Activated CD4-positive, alpha-beta T cell treated with anti-CD3 and anti-CD28 coated beads, Interleukin-2, Interleukin-6, amounts not matched to agents 100 ng/mL and 50 ng/mL, durations not matched to agents 16 hours and 8 hours (primary cell): ENCODE results near the gene LARP4B.

Experiments
- DNase-seq: peaks from one replicate; pipeline ENCODE4 v3.0.0-alpha.2; 2020

Gene LARP4B

DNA sequence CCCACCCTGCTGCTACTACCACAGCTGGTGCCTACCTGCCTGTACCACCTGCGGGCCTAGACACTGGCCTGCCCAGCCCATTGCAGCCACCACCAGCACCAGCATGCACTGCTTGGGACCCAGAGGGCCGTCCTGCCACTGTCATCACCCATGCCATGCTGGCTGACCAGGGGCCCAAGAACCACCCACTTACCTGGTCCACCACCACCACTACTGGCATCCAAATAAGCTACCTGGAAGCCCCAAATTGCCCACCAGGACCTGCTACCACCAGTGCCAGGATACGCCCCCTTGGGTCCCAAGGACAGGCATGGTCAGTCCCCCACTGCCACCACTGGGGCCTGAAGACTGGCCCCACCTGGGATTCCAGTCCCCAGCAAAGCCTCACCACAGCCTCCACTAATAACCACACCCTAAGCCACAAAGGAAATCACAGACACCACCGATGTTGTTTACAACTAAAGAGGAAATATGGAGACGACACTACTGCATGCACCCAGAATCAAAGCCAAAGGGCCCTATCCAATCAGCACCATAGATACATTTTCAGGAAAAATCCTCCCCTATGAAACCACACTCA, 171.5 kb downstream of the LARP4B start:
- no peak for DNase-seq
